ENCODE results near the gene FEV. TPM values are rescaled to one million over a fixed set of nuclear protein-coding genes. Genes with fewer than 3 reads are reported as not detected.

The FEV gene
- total RNA-seq, 3 donors from 2014 or later (not counting 1 experiment from before 2014, with no cell fraction given) = not detected

DNA sequence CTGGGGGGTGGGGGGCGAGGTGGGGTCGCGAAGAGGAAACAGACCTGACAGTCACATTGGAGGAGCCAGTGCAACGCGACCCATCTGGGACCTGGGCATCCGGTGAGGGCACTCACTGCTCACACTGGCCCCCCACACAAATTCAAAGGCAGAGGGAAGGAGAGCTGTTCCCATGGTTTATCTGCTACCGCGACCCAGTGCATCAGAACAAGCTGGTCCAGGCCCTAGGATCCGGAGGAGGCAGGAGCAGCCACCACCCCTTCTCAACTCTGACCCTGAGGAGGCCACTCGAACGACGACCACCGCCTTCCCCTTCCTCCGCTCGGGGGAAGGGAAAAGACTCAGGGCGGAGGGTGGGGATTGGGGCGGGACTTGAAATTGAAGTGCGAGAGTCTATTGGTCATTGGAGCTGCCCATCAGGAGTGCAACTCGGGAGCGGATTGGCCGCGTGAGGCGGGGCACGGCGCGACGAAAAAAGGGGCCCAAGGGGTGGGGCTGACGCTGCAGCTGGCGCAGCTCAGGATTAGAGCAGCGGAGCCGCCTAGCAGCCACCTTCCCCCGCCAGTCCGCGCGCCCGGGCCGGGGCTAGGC, 25.7 kb downstream of the FEV start, which contains the start of gene CDK5R2:
CDK5R2 (plus strand) TSS at position 526 of the 591 bp plus-strand sequence. CDS start 155 bp downstream, outside the sequence.
- Histone ChIP-seq H3K36me3 (ENCODE audit: control insufficient read depth, insufficient read depth, low read length) (no peaks in the 10 kb centered on the region), H3K4me3 (ENCODE audit: low read length) (no peak within 1 kb of the TSS), H3K27me3 (ENCODE audit: control insufficient read depth, insufficient read depth, low read length) (peaks cover 46% of the 10 kb centered on the region), H3K4me1 (ENCODE audit: control insufficient read depth, insufficient read depth, low read length) (peaks cover 19% of the 10 kb centered on the region), H3K27ac (ENCODE audit: low read length) (no peak within 1 kb of the TSS), H3K9me3 (ENCODE audit: control insufficient read depth, insufficient read depth, low read length) (peaks cover 9% of the 10 kb centered on the region)
- DNase-seq = peak in 1 of 2 donors; percentile 76
- Mint-ChIP-seq H3K9me3 (no peaks in the 10 kb centered on the region), H3K4me1 (peaks cover 0 to 18% of the 10 kb centered on the region in 2 donors), H3K36me3 (no peaks in the 10 kb centered on the region), H3K4me3 (peak within 1 kb of the TSS; percentile 57), H3K27me3 (ENCODE audit: low read depth in 2 of 2) (peaks cover 61 to 74% of the 10 kb centered on the region in 2 donors), H3K27ac (no peak within 1 kb of the TSS)
- TF ChIP-seq, protein P1, sequence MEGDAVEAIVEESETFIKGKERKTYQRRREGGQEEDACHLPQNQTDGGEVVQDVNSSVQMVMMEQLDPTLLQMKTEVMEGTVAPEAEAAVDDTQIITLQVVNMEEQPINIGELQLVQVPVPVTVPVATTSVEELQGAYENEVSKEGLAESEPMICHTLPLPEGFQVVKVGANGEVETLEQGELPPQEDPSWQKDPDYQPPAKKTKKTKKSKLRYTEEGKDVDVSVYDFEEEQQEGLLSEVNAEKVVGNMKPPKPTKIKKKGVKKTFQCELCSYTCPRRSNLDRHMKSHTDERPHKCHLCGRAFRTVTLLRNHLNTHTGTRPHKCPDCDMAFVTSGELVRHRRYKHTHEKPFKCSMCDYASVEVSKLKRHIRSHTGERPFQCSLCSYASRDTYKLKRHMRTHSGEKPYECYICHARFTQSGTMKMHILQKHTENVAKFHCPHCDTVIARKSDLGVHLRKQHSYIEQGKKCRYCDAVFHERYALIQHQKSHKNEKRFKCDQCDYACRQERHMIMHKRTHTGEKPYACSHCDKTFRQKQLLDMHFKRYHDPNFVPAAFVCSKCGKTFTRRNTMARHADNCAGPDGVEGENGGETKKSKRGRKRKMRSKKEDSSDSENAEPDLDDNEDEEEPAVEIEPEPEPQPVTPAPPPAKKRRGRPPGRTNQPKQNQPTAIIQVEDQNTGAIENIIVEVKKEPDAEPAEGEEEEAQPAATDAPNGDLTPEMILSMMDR (IDR thresholded peaks at IDR 0.05) = no peak
- peak; percentile 58 to 80 (median 60) for ATAC-seq
- WGBS (ENCODE audit: insufficient coverage) = 3% methylated on average over 37 of the region's 37 CpGs
- intact Hi-C loops (cut with micrococcal nuclease) = no loop called here

DNA sequence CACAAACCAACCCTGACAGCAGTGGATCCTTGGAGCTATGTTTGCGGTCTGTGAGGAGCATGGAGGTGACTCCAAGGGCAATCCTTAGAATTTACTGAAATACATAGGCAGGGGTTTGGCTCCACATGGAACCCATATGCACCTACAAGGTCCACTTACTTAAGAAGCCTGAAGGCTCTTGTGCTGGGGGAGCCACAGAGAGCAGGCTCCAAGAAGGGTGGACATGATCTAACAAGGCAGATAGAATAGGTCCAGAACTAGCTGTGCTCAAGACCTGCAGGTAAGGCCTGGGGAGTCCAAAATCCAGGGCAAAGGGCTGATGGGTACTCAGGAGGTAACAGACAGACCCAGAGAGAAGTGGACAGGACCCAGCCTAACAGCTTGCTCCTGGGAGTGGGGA, 26.7 kb downstream of the FEV start:
- peaks cover 37% of the 10 kb centered on the region for H3K27me3 ChIP-seq (ENCODE audit: control insufficient read depth, insufficient read depth, low read length)
- Mint-ChIP-seq H3K4me3 (no peak overlapping the region), H3K27ac (no peak overlapping the region), H3K9me3 (no peaks in the 10 kb centered on the region), H3K4me1 (peaks cover 0 to 12% of the 10 kb centered on the region in 2 donors), H3K27me3 (ENCODE audit: low read depth in 2 of 2) (peaks cover 58 to 69% of the 10 kb centered on the region in 2 donors), H3K36me3 (no peaks in the 10 kb centered on the region)
- H3K9me3 ChIP-seq (ENCODE audit: control insufficient read depth, insufficient read depth, low read length) = peaks cover 9% of the 10 kb centered on the region
- WGBS (ENCODE audit: insufficient coverage) = 100% methylated on average over 1 of the region's 1 CpG
- H3K27ac ChIP-seq (ENCODE audit: low read length) = no peak overlapping the region
- H3K4me1 ChIP-seq (ENCODE audit: control insufficient read depth, insufficient read depth, low read length) = peaks cover 19% of the 10 kb centered on the region
- no peak for DNase-seq
- intact Hi-C loops (cut with micrococcal nuclease) = no loop called here
- no peak for ATAC-seq
- H3K36me3 ChIP-seq (ENCODE audit: control insufficient read depth, insufficient read depth, low read length) = no peaks in the 10 kb centered on the region
- no peak overlapping the region for H3K4me3 ChIP-seq (ENCODE audit: low read length)
- TF ChIP-seq, protein P1 (IDR thresholded peaks at IDR 0.05) = no peak

DNA sequence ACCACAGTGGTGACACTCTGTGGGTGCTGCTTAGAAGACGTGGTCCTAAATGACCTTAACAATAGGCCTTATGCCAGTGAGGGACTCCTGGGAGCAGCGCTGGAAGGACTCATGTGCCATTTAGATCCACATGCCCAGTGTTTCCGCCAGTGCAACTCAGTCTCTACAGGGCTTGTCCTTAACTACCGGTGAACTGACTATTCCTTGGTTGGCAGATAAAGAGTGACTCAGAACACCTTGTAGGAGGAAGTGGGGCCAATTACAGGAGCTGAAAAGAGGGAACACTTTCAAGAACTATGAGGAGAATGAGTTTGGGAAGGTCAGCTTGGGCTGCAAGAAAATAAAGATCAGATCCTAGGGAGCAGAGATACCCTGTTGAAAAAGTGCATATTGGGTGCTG, 27.3 kb downstream of the FEV start:
- ATAC-seq (no peak), DNase-seq (no peak)
- Mint-ChIP-seq H3K27ac (no peak overlapping the region), H3K36me3 (no peaks in the 10 kb centered on the region), H3K4me1 (peaks cover 0 to 10% of the 10 kb centered on the region in 2 donors), H3K9me3 (no peaks in the 10 kb centered on the region), H3K27me3 (ENCODE audit: low read depth in 2 of 2) (peaks cover 58 to 71% of the 10 kb centered on the region in 2 donors), H3K4me3 (peak overlapping the region; percentile 29)
- Histone ChIP-seq H3K27ac (ENCODE audit: low read length) (no peak overlapping the region), H3K4me1 (ENCODE audit: control insufficient read depth, insufficient read depth, low read length) (peaks cover 13% of the 10 kb centered on the region), H3K4me3 (ENCODE audit: low read length) (no peak overlapping the region), H3K27me3 (ENCODE audit: control insufficient read depth, insufficient read depth, low read length) (peaks cover 31% of the 10 kb centered on the region), H3K9me3 (ENCODE audit: control insufficient read depth, insufficient read depth, low read length) (peaks cover 6% of the 10 kb centered on the region), H3K36me3 (ENCODE audit: control insufficient read depth, insufficient read depth, low read length) (no peaks in the 10 kb centered on the region)
- TF ChIP-seq, protein P1 (IDR thresholded peaks at IDR 0.05) = no peak
- WGBS (ENCODE audit: insufficient coverage) = 84% methylated on average over 4 of the region's 4 CpGs
- intact Hi-C loops (cut with micrococcal nuclease) = no loop called here

- WGBS (ENCODE audit: insufficient coverage) = 91% methylated on average over 1 of the region's 1 CpG
Measured at GRCh38 chr2:218956039-218956438, 28.9 kb downstream of the FEV start.

More at GRCh38 chr2:218956039-218956438, 28.9 kb downstream of the FEV start:
- Histone ChIP-seq H3K4me1 (ENCODE audit: control insufficient read depth, insufficient read depth, low read length) (peaks cover 12% of the 10 kb centered on the region), H3K36me3 (ENCODE audit: control insufficient read depth, insufficient read depth, low read length) (no peaks in the 10 kb centered on the region), H3K27me3 (ENCODE audit: control insufficient read depth, insufficient read depth, low read length) (peaks cover 18% of the 10 kb centered on the region), H3K9me3 (ENCODE audit: control insufficient read depth, insufficient read depth, low read length) (no peaks in the 10 kb centered on the region), H3K27ac (ENCODE audit: low read length) (no peak overlapping the region), H3K4me3 (ENCODE audit: low read length) (no peak overlapping the region)
- TF ChIP-seq, protein P1 (IDR thresholded peaks at IDR 0.05) = no peak
- no peak overlapping the region for H3K4me3 Mint-ChIP-seq
- H3K9me3 Mint-ChIP-seq = no peaks in the 10 kb centered on the region
- ATAC-seq = no peak
- H3K27me3 Mint-ChIP-seq (ENCODE audit: low read depth in 2 of 2) = peaks cover 58 to 60% of the 10 kb centered on the region in 2 donors
- intact Hi-C loops (cut with micrococcal nuclease) = no loop called here
- no peaks in the 10 kb centered on the region for H3K36me3 Mint-ChIP-seq
- no peak overlapping the region for H3K27ac Mint-ChIP-seq
- peaks cover 0 to 3% of the 10 kb centered on the region in 2 donors for H3K4me1 Mint-ChIP-seq
- no peak for DNase-seq

Data from natural killer cell (primary cell).